Glutamatergic neuron (in vitro differentiated cells): ENCODE results near the gene SMURF1. TPM values are rescaled to one million over a fixed set of nuclear protein-coding genes. Genes with fewer than 3 reads are reported as not detected.

Experiments
- DNase-seq: peaks from one replicate; pipeline ENCODE4 v3.0.0; 2022
- H3K27ac Mint-ChIP-seq: one replicate; pipeline ENCODE4 v1.8.0; 2020; ENCODE audit warnings: mild to moderate bottlenecking, mixed read lengths, inconsistent platforms; ENCODE audit not compliant: unreplicated experiment
- H3K27me3 Mint-ChIP-seq: one replicate; pipeline ENCODE4 v1.8.0; 2020; ENCODE audit warnings: mild to moderate bottlenecking, moderate library complexity, mixed read lengths, inconsistent platforms; ENCODE audit not compliant: unreplicated experiment
- H3K36me3 Mint-ChIP-seq: one replicate; pipeline ENCODE4 v1.8.0; 2020; ENCODE audit warnings: mild to moderate bottlenecking, mixed read lengths, inconsistent platforms; ENCODE audit not compliant: unreplicated experiment
- H3K4me1 Mint-ChIP-seq: one replicate; pipeline ENCODE4 v1.8.0; 2020; ENCODE audit warnings: mild to moderate bottlenecking, low read depth, mixed read lengths, inconsistent platforms; ENCODE audit not compliant: unreplicated experiment
- H3K4me3 Mint-ChIP-seq: one replicate; pipeline ENCODE4 v1.8.0; 2020; ENCODE audit warnings: mild to moderate bottlenecking, mixed read lengths, inconsistent platforms; ENCODE audit not compliant: unreplicated experiment
- H3K9me3 Mint-ChIP-seq: one replicate; pipeline ENCODE4 v1.8.0; 2020; ENCODE audit warnings: mild to moderate bottlenecking, moderate library complexity, mixed read lengths, inconsistent platforms; ENCODE audit not compliant: unreplicated experiment
- total RNA-seq: library from RNA; stranded (reverse); fragmentation: NEBNext Ultra II Directional; extraction: Animal tissue kit (Norgen Biotek cat#: 25700); gene quantifications from one replicate; pipeline ENCODE4 v1.2.1, GENCODE V29; 2021; ENCODE audit not compliant: unreplicated experiment
- TF ChIP-seq, protein P1 (sequence below): fragments of 200-600 bp; sonication (generic); IDR thresholded peaks from one replicate; pipeline ENCODE4 v1.5.0; 2021; ENCODE audit not compliant: partially characterized antibody, unreplicated experiment

Gene SMURF1
- total RNA-seq, 1 donor from 2014 or later: 23.1 TPM

DNA sequence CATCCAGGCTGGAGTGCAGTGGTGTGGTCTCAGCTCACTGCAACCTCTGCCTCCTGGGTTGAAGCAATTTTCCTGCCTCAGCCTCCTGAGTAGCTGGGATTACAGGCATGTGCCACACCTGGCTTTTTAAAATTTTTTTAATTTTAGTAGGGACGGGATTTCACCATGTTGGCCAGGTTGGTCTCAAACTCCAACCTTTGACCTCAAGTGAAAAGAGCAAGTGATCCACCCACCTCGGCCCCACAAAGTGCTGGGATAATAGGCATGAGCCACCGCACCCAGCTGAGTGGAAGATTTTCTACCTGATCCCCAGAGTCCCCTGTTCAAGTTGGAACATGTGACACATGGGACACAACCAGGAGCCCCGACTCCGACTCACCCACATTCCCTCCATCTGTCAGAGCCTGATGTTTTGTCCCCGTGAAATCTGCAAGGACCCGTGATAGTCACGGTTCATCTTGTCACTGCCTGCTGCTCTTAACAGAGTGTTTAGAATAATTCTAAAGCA is 104.5 kb downstream of the SMURF1 start:
- Mint-ChIP-seq H3K27me3 (peaks cover 5% of the 10 kb centered on the region), H3K9me3 (peaks cover 7% of the 10 kb centered on the region), H3K36me3 (peaks cover 11% of the 10 kb centered on the region), H3K4me3 (no peak overlapping the region), H3K4me1 (peaks cover 4% of the 10 kb centered on the region), H3K27ac (no peak overlapping the region)
- DNase-seq: no peak
- TF ChIP-seq, protein P1, sequence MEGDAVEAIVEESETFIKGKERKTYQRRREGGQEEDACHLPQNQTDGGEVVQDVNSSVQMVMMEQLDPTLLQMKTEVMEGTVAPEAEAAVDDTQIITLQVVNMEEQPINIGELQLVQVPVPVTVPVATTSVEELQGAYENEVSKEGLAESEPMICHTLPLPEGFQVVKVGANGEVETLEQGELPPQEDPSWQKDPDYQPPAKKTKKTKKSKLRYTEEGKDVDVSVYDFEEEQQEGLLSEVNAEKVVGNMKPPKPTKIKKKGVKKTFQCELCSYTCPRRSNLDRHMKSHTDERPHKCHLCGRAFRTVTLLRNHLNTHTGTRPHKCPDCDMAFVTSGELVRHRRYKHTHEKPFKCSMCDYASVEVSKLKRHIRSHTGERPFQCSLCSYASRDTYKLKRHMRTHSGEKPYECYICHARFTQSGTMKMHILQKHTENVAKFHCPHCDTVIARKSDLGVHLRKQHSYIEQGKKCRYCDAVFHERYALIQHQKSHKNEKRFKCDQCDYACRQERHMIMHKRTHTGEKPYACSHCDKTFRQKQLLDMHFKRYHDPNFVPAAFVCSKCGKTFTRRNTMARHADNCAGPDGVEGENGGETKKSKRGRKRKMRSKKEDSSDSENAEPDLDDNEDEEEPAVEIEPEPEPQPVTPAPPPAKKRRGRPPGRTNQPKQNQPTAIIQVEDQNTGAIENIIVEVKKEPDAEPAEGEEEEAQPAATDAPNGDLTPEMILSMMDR: no peak

DNA sequence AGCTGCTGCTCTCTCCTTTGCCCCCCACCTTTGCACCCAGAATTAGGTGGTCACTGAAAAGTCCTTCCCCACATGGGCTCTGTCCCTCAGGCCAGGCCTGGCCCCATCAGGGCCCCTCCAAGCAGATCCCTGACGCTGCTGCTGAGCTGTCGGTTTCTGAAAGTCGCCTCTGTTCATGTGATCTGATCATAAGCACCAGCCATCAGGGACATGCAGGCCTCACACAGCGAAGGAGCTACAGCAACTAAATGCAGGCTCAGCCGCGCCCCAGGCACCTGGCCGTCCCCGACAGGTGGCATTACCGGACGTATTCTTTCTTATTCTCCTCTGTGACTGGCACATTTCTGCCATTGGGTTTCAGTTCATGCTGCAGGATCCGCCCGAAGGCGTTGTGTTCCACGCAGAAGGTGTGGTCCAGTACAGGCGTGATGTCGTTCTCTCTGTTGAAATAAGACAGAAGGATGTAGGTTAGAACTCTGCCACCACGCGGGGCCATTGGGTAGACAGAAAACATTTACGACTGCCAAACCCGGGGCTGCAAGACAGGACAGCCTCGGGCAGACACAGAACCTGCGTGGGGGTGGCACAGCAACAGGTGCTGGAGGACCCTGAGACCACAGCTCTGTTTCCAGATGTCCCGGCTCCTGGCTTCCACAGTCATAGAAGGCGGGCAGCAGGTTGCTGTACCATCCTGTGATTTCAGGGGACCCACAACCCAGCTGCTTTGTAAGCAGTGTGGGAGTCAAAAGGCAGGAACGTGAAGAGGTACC is 105.6 kb downstream of the SMURF1 start:
- H3K4me3 Mint-ChIP-seq: no peak overlapping the region
- peaks cover 5% of the 10 kb centered on the region for H3K27me3 Mint-ChIP-seq
- DNase-seq: no peak
- peaks cover 11% of the 10 kb centered on the region for H3K36me3 Mint-ChIP-seq
- H3K4me1 Mint-ChIP-seq: peaks cover 4% of the 10 kb centered on the region
- TF ChIP-seq, protein P1: no peak
- H3K27ac Mint-ChIP-seq: no peak overlapping the region
- peaks cover 7% of the 10 kb centered on the region for H3K9me3 Mint-ChIP-seq

DNA sequence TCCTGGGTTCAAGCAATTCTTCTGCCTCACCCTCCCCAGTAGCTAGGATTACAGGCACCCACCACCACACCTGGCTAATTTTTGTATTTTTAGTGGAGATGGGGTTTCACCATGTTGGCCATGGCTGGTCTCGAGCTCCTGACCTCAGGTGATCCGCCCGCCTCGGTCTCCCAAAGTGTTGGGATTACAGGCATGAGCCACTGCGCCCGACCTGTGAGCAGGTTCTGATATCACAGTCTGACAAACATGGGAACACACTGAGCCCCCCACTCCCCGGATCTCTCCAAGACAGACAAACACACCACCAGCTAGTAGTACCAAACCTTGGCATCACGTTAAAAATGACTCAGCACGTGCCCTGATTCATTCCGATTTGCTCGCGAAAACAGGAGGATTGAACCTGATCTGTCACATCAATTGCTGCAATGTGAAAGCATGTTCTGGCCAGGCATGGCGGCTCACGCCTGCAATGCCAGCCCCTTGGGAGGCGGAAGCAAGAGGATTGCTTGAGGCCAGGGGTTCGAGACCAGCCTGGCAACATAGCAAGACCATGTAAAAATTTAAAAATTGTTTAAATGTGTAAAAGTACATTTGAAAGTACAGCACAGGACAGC is 106.5 kb downstream of the SMURF1 start:
- Mint-ChIP-seq H3K27ac (peak overlapping the region; percentile 60), H3K36me3 (peaks cover 11% of the 10 kb centered on the region), H3K4me1 (peaks cover 4% of the 10 kb centered on the region), H3K27me3 (peaks cover 5% of the 10 kb centered on the region), H3K4me3 (no peak overlapping the region), H3K9me3 (peaks cover 7% of the 10 kb centered on the region)
- TF ChIP-seq, protein P1: no peak
- no peak for DNase-seq

DNA sequence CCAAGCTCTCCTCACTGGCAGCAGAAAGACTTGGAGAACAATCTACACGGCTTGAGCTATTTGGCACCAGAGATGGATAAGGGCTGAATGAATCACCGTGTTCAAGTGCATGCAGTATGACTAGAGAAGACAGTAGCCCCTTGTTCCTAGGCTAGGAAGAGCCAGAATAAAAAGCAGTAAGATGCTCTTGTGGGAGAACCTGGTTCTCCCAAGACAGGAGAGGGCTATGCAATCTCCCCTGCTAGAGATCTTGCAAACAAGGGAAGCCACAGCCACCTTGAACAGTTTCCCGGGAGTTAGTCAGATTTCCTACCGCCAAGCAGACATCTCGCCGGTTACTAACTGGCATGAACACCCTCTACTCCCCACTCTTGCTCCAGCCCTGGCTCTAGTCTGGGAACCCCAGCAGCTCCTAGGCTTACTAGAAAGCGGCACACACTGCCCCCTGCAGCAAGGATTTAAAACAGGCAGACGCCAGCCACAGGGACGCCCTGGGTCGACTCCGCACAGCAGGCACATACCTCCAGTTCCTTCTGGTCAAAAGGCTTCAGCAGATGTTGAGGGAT is 107.3 kb downstream of the SMURF1 start:
- peak; percentile 55 for DNase-seq
- H3K36me3 Mint-ChIP-seq: peaks cover 11% of the 10 kb centered on the region
- peaks cover 5% of the 10 kb centered on the region for H3K27me3 Mint-ChIP-seq
- H3K4me1 Mint-ChIP-seq: peaks cover 4% of the 10 kb centered on the region
- H3K9me3 Mint-ChIP-seq: peaks cover 6% of the 10 kb centered on the region
- H3K4me3 Mint-ChIP-seq: no peak overlapping the region
- peak overlapping the region; percentile 18 for H3K27ac Mint-ChIP-seq
- TF ChIP-seq, protein P1: peak; percentile 34
